Measurements from ENCODE around the gene PITX1.
"Not testable (repeated sequence)": the region's sequence is repeated elsewhere in the genome, so short reads cannot be mapped to it uniquely, and the experiment has no call there.

The PITX1 gene

GRCh38 chr5:135012951-135013391, 21.1 kb downstream of the PITX1 start:
- no peak for DNase-seq (ENCODE audit: low read depth, low spot score)
- no peak overlapping the region for H3K27ac ChIP-seq

GRCh38 chr5:135012033-135012588, 21.9 kb downstream of the PITX1 start:
- DNase-seq (ENCODE audit: low read depth, low spot score): no peak
- H3K27ac ChIP-seq: no peak overlapping the region

- no peak for DNase-seq (ENCODE audit: low read depth, low spot score)
- H3K27ac ChIP-seq: no peak overlapping the region
These were observed 22.5 kb downstream of the PITX1 start for GRCh38 chr5:135011355-135012032.

- DNase-seq (ENCODE audit: low read depth, low spot score): no peak
- no peak overlapping the region for H3K27ac ChIP-seq
These were observed 23.3 kb downstream of the PITX1 start for GRCh38 chr5:135010502-135011354.

GRCh38 chr5:135009736-135010501, 24.1 kb downstream of the PITX1 start:
- no peak overlapping the region for H3K27ac ChIP-seq
- no peak for DNase-seq (ENCODE audit: low read depth, low spot score)

GRCh38 chr5:135008981-135009735, 24.9 kb downstream of the PITX1 start:
- no peak overlapping the region for H3K27ac ChIP-seq
- no peak for DNase-seq (ENCODE audit: low read depth, low spot score)

GRCh38 chr5:135008556-135008955, 25.5 kb downstream of the PITX1 start:
- H3K27ac ChIP-seq: no peak overlapping the region
- DNase-seq (ENCODE audit: low read depth, low spot score): no peak

- no peak for DNase-seq (ENCODE audit: low read depth, low spot score)
- no peak overlapping the region for H3K27ac ChIP-seq
These were observed 26.2 kb downstream of the PITX1 start for GRCh38 chr5:135007749-135008363.

- no peak for DNase-seq (ENCODE audit: low read depth, low spot score)
- no peak overlapping the region for H3K27ac ChIP-seq
These were observed 26.7 kb downstream of the PITX1 start for GRCh38 chr5:135007305-135007704.

- no peak overlapping the region for H3K27ac ChIP-seq
- DNase-seq (ENCODE audit: low read depth, low spot score): no peak
These were observed 29.0 kb downstream of the PITX1 start for GRCh38 chr5:135005076-135005475.

- no peak overlapping the region for H3K27ac ChIP-seq
- no peak for DNase-seq (ENCODE audit: low read depth, low spot score)
These were observed 29.7 kb downstream of the PITX1 start for GRCh38 chr5:135004376-135004775.

GRCh38 chr5:134998068-134998467, 36.0 kb downstream of the PITX1 start:
- not testable (repeated sequence) for DNase-seq (ENCODE audit: low read depth, low spot score)

GRCh38 chr5:134997015-134997414, 37.0 kb downstream of the PITX1 start:
- no peak overlapping the region for H3K27ac ChIP-seq
- no peak for DNase-seq (ENCODE audit: low read depth, low spot score)

More at GRCh38 chr5:134998068-134998467, 36.0 kb downstream of the PITX1 start:
- H3K27ac ChIP-seq: not testable (repeated sequence)

- no peak overlapping the region for H3K27ac ChIP-seq
- DNase-seq (ENCODE audit: low read depth, low spot score): no peak
These were observed 38.1 kb downstream of the PITX1 start for GRCh38 chr5:134995850-134996402.

GRCh38 chr5:134994560-134995156, 39.4 kb downstream of the PITX1 start:
- no peak overlapping the region for H3K27ac ChIP-seq
- DNase-seq (ENCODE audit: low read depth, low spot score): no peak

GRCh38 chr5:134993161-134993560, 40.9 kb downstream of the PITX1 start:
- no peak for DNase-seq (ENCODE audit: low read depth, low spot score)
- no peak overlapping the region for H3K27ac ChIP-seq

GRCh38 chr5:134992148-134992547, 41.9 kb downstream of the PITX1 start:
- DNase-seq (ENCODE audit: low read depth, low spot score): no peak
- H3K27ac ChIP-seq: no peak overlapping the region

- not testable (repeated sequence) for DNase-seq (ENCODE audit: low read depth, low spot score); H3K27ac ChIP-seq
These were observed 43.8 kb downstream of the PITX1 start for GRCh38 chr5:134990183-134990582.

Data from epithelial cell of prostate (primary cell).